Neural progenitor cell (in vitro differentiated cells): Measurements from ENCODE around the gene KRT1. TPM values are rescaled to one million over a fixed set of nuclear protein-coding genes. Genes with fewer than 3 reads are reported as not detected.

Experiments
- DNase-seq: peaks from one replicate; pipeline ENCODE4 v3.0.0-alpha.2; 2016; ENCODE audit warnings: low spot score
- H2AFZ ChIP-seq: fragments of 200-600 bp; sonication (generic); replicated peaks from 2 replicates; pipeline ENCODE4 v1.6.1; 2016; ENCODE audit warnings: antibody characterized with exemption
- H3F3A ChIP-seq: fragments of 200-600 bp; sonication (generic); 2 replicates; pipeline ENCODE4 v1.6.1; 2016; ENCODE audit warnings: antibody characterized with exemption, low read depth
- H3K27ac ChIP-seq: fragments of 200-600 bp; sonication (generic); 2 replicates; pipeline ENCODE4 v1.5.1; 2016; ENCODE audit warnings: mild to moderate bottlenecking
- H3K27me3 ChIP-seq: fragments of 200-600 bp; sonication (generic); 2 replicates; pipeline ENCODE4 v1.6.1; 2016; ENCODE audit warnings: mild to moderate bottlenecking, moderate library complexity
- H3K36me3 ChIP-seq: fragments of 200-600 bp; sonication (generic); 2 replicates; pipeline ENCODE4 v1.5.1; 2016
- H3K4me1 ChIP-seq: fragments of 200-600 bp; sonication (generic); 2 replicates; pipeline ENCODE4 v1.6.1; 2016; ENCODE audit warnings: mixed run types
- H3K4me2 ChIP-seq: fragments of 200-600 bp; sonication (generic); 2 replicates; pipeline ENCODE4 v1.6.1; 2016
- H3K4me3 ChIP-seq: fragments of 200-600 bp; sonication (generic); 2 replicates; pipeline ENCODE4 v1.5.1; 2016
- H3K79me2 ChIP-seq: fragments of 200-600 bp; sonication (generic); 2 replicates; pipeline ENCODE4 v1.6.1; 2016; ENCODE audit warnings: low read depth
- H3K9ac ChIP-seq: fragments of 200-600 bp; sonication (generic); 2 replicates; pipeline ENCODE4 v1.6.1; 2016
- H3K9me3 ChIP-seq: fragments of 200-600 bp; sonication (generic); 2 replicates; pipeline ENCODE4 v1.5.1; 2016; ENCODE audit warnings: low read depth
- H4K20me1 ChIP-seq: fragments of 200-600 bp; sonication (generic); 2 replicates; pipeline ENCODE4 v1.6.1; 2016; ENCODE audit warnings: low read depth
- H3K27ac Mint-ChIP-seq: 3 replicates; pipeline ENCODE4 v1.8.0; 2021; ENCODE audit warnings: mixed read lengths
- H3K27me3 Mint-ChIP-seq: 2 replicates; pipeline ENCODE4 v1.8.0; 2022; ENCODE audit warnings: low read depth, mild to moderate bottlenecking, inconsistent platforms, moderate library complexity, mixed read lengths; ENCODE audit not compliant: insufficient read depth
- H3K36me3 Mint-ChIP-seq: 3 replicates; pipeline ENCODE4 v1.8.0; 2021; ENCODE audit warnings: mixed read lengths
- H3K4me1 Mint-ChIP-seq: 3 replicates; pipeline ENCODE4 v1.8.0; 2021; ENCODE audit warnings: mixed read lengths
- H3K4me3 Mint-ChIP-seq: 3 replicates; pipeline ENCODE4 v1.8.0; 2021; ENCODE audit warnings: mild to moderate bottlenecking, moderate library complexity, mixed read lengths
- H3K9me3 Mint-ChIP-seq: 3 replicates; pipeline ENCODE4 v1.8.0; 2020; ENCODE audit warnings: mixed read lengths
- EZH2 ChIP-seq: fragments of 200-600 bp; sonication (generic); IDR thresholded peaks from 2 replicates; pipeline ENCODE4 v1.6.1; 2017; ENCODE audit warnings: antibody characterized with exemption, mild to moderate bottlenecking, moderate library complexity
- EZH2phosphoT487 ChIP-seq: fragments of 200-600 bp; sonication (generic); IDR thresholded peaks from 2 replicates; pipeline ENCODE4 v1.6.1; 2017; ENCODE audit warnings: antibody characterized with exemption
- total RNA-seq: library from RNA; depleted of rRNA; stranded (reverse); fragments of >200 nt; gene quantifications from 2 replicates; pipeline ENCODE4 v1.2.3, GENCODE V29; 2015; ENCODE audit warnings: low replicate concordance
- TF ChIP-seq, protein P1 (sequence below): fragments of 200-600 bp; sonication (generic); IDR thresholded peaks from 2 replicates; pipeline ENCODE4 v1.5.1; 2017; ENCODE audit warnings: antibody characterized with exemption, mild to moderate bottlenecking

KRT1 gene
- total RNA-seq, 1 donor from 2014 or later: not detected

GRCh38 chr12:52662918-52663229 is 17.3 kb downstream of the KRT1 start:
- Mint-ChIP-seq H3K27ac (no peak overlapping the region), H3K4me1 (peaks cover 4% of the 10 kb centered on the region), H3K36me3 (no peaks in the 10 kb centered on the region), H3K9me3 (no peaks in the 10 kb centered on the region), H3K4me3 (no peak overlapping the region), H3K27me3 (peaks cover 3% of the 10 kb centered on the region)
- H3K27me3 ChIP-seq: no peaks in the 10 kb centered on the region
- H3K79me2 ChIP-seq: no peaks in the 10 kb centered on the region
- H3K4me2 ChIP-seq: no peak overlapping the region
- H3F3A ChIP-seq: no peaks in the 10 kb centered on the region
- H3K4me3 ChIP-seq: no peak overlapping the region
- no peaks in the 10 kb centered on the region for H3K4me1 ChIP-seq
- no peaks in the 10 kb centered on the region for H4K20me1 ChIP-seq
- no peak for DNase-seq
- no peak overlapping the region for H2AFZ ChIP-seq
- H3K27ac ChIP-seq: no peak overlapping the region
- no peak overlapping the region for H3K9ac ChIP-seq
- H3K9me3 ChIP-seq: no peaks in the 10 kb centered on the region
- TF ChIP-seq, protein P1, sequence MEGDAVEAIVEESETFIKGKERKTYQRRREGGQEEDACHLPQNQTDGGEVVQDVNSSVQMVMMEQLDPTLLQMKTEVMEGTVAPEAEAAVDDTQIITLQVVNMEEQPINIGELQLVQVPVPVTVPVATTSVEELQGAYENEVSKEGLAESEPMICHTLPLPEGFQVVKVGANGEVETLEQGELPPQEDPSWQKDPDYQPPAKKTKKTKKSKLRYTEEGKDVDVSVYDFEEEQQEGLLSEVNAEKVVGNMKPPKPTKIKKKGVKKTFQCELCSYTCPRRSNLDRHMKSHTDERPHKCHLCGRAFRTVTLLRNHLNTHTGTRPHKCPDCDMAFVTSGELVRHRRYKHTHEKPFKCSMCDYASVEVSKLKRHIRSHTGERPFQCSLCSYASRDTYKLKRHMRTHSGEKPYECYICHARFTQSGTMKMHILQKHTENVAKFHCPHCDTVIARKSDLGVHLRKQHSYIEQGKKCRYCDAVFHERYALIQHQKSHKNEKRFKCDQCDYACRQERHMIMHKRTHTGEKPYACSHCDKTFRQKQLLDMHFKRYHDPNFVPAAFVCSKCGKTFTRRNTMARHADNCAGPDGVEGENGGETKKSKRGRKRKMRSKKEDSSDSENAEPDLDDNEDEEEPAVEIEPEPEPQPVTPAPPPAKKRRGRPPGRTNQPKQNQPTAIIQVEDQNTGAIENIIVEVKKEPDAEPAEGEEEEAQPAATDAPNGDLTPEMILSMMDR: no peak
- H3K36me3 ChIP-seq: no peaks in the 10 kb centered on the region

DNA sequence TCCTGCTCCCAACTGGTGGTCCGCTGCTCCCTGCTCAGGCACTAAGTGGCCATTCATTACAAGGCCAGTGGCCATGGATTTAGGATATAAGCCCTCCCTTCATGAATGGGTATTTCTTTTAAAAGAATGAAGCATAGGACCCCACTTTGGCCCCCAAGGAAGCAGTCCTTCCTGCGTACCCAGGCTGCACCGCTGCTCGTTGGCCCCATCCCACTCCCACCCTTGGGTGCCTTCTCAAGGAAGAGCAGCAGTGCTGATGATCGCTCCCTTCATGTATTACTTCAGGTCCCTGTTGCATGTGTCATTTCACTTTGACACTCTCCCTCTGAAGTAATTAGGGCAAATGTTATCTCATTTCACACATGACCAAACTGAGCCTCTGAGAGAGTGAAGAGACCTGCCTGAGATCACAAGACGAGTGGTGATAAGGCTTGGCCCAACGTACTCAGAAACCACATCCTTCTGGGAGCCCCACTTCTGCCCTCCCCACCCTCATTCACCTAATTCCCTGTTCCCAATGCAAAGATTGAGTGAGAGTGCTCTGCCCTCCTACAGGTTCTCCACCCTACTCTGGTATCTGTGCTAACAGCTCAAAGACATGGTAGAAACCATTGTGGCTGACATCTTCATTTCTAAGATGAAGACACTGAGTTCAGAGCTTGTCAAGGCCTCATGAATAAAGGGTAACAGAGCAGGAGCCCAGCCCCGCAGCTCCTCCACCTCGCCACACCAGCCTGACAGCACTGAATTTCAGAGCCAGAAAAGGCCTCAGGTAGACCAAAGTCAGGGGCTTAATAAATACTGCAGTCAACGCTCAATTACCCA is 17.9 kb downstream of the KRT1 start:
- H3K27me3 ChIP-seq: no peaks in the 10 kb centered on the region
- Mint-ChIP-seq H3K4me3 (no peak overlapping the region), H3K27ac (no peak overlapping the region), H3K9me3 (no peaks in the 10 kb centered on the region), H3K4me1 (peaks cover 4% of the 10 kb centered on the region), H3K27me3 (peaks cover 3% of the 10 kb centered on the region), H3K36me3 (no peaks in the 10 kb centered on the region)
- no peak overlapping the region for H3K4me2 ChIP-seq
- H3K4me3 ChIP-seq: no peak overlapping the region
- H3K79me2 ChIP-seq: no peaks in the 10 kb centered on the region
- DNase-seq: no peak
- H4K20me1 ChIP-seq: no peaks in the 10 kb centered on the region
- H3K4me1 ChIP-seq: no peaks in the 10 kb centered on the region
- TF ChIP-seq, protein P1: no peak
- no peak for TF ChIP-seq EZH2
- TF ChIP-seq EZH2phosphoT487: no peak
- H3F3A ChIP-seq: no peaks in the 10 kb centered on the region
- no peak overlapping the region for H3K9ac ChIP-seq
- H2AFZ ChIP-seq: no peak overlapping the region
- H3K27ac ChIP-seq: no peak overlapping the region
- H3K36me3 ChIP-seq: no peaks in the 10 kb centered on the region
- H3K9me3 ChIP-seq: no peaks in the 10 kb centered on the region

DNA sequence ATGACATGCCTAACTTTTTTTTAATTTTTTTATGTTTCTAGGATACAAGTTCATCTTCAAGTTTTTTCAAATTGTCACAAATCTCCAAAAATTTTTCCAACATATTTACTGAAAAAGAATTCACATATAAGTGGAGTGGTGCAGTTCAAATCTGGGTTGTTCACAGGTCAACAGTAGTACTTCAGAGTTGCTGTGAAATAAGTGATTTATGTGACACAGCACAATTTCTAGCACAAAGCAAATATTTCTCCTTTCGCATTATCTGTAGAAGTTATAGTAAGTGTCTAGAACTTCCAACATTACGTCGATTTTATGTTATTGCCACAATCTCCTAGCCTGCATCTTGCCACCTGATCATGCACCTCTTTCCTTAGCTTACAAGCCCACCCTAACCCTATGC is 18.5 kb downstream of the KRT1 start:
- Histone ChIP-seq H3F3A (no peaks in the 10 kb centered on the region), H3K9ac (no peak overlapping the region), H3K4me1 (no peaks in the 10 kb centered on the region), H3K4me3 (no peak overlapping the region), H3K9me3 (no peaks in the 10 kb centered on the region), H2AFZ (no peak overlapping the region), H3K79me2 (no peaks in the 10 kb centered on the region), H3K4me2 (no peak overlapping the region), H3K27me3 (no peaks in the 10 kb centered on the region), H4K20me1 (no peaks in the 10 kb centered on the region), H3K36me3 (no peaks in the 10 kb centered on the region), H3K27ac (no peak overlapping the region)
- TF ChIP-seq EZH2phosphoT487: no peak
- TF ChIP-seq, protein P1: no peak
- no peak for TF ChIP-seq EZH2
- no peak overlapping the region for H3K4me3 Mint-ChIP-seq
- H3K27me3 Mint-ChIP-seq: peaks cover 5% of the 10 kb centered on the region
- no peaks in the 10 kb centered on the region for H3K9me3 Mint-ChIP-seq
- H3K4me1 Mint-ChIP-seq: peaks cover 4% of the 10 kb centered on the region
- H3K27ac Mint-ChIP-seq: no peak overlapping the region
- no peak for DNase-seq
- no peaks in the 10 kb centered on the region for H3K36me3 Mint-ChIP-seq
